AG08395 (cell line): ENCODE measurements around the gene MOCOS.
A peak's percentile ranks its signal among the peaks of the same experiment; 100 is the strongest.
"Not testable (repeated sequence)": the region's sequence is repeated elsewhere in the genome, so short reads cannot be mapped to it uniquely, and the experiment has no call there.

Experiments
- DNase-seq: peaks from one replicate; pipeline ENCODE4 v3.0.0; 2012; ENCODE audit warnings: mixed read lengths, low spot score

The MOCOS gene

DNA sequence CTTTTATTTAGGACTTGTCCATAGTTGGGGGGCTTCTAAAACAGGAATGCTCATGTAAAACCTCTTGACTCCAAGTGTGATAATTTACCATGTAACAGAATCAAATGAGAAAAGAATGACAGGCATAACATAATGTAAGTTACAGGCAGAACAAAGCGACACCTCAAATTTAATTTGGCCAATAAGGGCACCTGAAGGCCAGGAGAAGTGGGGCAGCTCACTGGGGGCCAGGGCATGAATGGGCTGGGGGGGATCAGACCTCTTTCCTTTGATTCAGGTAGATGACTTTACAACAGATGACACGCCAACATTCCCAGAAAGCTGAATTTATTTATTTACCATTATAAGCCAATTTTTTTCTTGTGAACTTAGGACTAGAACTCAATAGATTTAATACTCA is 14.5 kb downstream of the MOCOS start:
- no peak for DNase-seq

DNA sequence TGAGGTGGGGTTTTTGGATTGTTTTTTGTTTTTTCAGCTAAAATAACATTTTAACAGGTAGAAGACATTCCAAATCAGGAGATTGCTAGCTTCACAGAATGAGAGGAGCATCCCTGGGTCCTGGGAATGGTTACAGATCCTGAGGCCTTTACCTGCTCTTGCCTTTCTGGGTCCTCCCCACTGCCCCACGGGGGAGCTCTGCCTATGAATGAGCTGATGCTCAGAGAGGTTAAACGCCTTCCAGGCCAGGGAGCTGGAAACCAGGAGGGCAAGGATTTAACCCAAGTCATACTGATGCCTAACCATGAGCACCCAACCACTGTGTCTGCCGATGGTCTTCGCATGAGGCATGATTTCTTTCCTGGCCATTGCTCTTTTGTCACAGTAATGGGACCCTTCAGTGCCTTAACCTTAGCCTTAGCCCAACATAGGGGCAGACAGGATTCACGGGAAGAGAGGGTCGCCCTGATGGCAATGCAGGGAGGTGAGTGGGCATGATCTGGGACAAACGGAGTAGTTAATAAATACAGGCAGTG is 16.1 kb downstream of the MOCOS start:
- DNase-seq: no peak

DNA sequence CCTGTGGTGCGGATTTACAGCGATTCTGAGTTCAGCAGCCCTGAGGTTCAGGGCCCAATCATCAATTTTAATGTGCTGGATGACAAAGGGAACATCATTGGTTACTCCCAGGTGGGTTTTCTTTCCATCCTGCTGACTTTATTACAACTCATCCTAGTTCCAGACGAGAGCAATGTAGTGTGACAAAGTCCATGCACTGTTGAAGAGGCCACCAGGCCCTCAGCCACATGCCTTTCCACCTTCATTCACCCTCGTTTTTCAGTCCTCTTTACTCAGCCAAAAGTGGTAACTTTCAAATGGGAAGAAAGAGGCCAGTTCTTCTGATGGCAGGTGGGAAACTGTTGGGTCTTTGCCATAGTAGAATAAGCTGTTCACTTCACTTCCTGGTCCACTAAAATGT is 17.9 kb downstream of the MOCOS start:
- DNase-seq: no peak

DNA sequence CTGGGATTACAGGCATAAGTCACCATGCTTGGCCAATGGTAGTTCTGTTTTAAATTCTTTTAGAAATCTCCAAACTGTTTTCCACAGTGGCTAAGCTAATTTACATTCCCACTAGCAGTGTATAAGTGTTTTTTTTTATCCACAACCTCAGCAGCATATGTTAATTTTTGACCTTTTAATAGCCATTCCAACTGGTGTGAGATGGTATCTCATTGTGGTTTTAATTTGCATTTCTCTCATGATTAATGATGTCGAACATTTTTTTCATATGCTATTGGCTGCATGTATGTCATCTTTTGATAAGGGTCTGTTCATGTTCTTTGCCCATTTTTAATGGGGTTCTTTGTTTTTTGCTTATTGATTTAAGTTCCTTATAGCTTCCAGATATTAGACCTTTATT is 20.0 kb downstream of the MOCOS start:
- no peak for DNase-seq

DNA sequence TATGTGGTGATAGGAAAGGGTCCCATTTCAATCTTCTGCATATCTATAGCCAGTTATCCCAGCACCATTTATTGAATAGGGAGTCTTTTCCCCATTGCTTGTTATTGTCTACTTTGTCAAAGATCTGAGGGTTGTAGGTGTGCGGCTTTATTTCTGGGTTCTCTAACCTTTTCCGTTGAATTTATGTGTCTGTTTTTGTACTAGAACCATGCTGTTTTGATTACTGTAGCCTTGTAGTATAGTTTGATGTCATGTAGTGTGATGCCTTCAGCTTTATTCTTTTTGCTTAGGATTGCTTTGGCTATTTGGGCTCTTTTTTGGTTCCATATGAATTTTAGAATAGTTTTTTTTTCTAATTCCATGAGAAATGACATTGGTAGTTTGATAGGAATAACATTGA is 20.7 kb downstream of the MOCOS start:
- DNase-seq: not testable (repeated sequence)

DNA sequence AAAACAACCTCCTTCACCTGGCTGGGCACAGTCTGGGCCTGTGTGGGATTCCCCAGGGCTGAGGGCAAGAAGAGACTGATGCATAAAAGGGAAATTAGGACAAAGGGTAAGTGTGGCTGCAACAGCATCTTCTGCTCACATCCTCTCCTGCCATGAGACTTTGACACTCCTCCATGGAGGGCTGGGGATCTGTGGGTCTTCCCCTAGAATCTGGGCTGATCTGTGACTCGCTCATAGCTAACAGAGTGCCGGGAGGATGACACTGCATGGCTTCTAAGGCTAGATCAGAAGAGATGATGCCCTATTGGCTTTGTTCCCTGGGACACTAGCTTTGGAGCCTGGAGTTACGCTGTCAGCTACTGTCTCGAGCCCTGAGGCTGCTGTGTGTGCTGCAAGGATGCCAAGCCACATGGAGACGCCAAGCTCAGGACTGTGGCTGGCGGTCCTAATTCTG is 24.3 kb downstream of the MOCOS start:
- DNase-seq: peak; percentile 71

DNA sequence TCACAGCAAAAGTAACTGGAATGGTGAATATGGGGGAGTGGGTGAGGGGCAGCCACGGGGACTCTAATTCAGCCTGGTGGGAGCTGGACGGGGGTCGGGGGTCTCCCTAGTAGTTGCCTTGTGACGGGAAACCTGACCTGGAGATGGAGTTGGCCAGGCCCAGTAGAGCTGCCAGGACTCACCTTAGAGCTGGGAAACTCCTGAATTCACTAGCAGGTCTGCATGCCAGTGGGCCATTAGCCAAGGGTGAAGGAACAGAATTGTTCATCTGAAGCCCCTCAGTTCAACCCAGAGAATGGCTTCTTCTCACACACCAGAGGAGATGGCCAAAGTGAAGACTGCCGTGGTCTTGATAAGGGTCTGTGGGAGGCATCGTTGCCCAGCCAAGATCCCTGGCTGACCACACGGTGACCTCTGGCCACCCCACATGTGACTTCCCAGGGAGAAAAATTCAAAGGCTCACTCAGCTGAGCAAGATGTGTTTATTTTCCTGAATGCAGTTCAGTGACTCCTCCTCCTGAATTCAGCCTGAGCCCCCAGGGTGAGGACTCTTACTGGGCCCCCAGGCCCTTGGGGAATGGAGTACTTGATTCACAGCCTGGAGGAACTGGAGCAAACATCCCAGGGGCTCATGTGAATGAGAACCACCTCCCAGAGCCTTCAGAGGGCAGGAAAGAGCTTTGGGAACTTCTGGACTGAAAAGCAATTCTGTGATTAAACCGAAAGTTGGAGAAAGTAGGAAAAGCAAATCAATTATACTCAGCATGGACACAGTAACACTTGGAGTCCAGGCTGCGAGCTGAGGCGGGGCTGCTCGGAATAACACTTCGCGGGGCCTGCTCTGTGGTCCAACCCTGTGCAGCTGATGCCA is 25.2 kb downstream of the MOCOS start:
- DNase-seq: no peak

DNA sequence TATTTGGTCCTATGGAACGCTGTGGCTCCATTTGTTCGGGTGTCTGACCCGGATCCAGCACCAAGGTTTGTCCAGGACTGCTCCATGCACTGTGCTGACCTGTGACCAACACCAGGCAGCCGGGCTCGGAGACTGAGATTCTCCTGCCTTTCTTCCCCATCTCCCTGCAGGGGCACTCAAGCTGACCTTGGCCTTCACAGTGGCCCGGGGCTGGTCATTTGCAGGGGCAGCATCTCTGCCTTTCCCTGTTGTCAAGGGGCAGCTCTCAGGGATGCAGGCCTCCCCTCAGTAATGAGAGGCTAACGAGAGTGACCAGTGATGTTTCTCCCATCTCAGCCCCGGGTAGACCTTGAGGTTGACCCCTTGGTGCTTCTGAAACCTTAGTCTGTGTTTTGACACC is 27.5 kb downstream of the MOCOS start:
- no peak for DNase-seq

DNA sequence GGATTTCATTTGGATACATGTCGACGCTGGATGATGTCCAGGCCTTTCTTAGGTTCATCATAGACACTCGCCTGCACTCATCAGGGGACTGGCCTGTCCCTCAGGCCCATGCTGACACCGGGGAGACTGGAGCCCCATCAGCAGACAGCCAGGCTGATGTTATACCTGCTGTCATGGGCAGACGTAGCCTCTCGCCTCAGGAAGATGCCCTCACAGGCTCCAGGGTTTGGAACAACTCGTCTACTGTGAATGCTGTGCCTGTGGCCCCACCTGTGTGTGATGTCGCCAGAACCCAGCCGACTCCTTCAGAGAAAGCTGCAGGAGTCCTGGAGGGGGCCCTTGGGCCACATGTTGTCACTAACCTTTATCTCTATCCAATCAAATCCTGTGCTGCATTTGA is 28.3 kb downstream of the MOCOS start:
- no peak for DNase-seq

DNA sequence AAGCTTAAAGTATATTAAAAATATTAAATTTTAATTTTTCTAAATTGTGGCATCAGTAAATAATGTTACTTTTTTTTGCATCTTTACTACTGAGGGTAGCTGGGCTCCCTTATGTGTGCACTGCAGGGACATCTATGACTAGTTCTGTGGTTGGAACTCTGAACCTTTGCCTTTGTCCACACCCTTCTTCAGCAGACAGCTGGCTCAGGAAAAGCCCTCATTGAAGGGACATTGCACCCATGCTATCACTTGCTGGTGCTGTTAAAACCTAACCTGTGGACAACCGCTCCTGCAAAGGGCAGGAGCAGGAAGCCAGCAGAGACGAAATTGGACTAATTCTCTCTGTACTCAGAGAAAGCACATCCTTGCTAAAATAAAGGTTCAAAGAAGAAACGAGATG is 30.1 kb downstream of the MOCOS start:
- no peak for DNase-seq

DNA sequence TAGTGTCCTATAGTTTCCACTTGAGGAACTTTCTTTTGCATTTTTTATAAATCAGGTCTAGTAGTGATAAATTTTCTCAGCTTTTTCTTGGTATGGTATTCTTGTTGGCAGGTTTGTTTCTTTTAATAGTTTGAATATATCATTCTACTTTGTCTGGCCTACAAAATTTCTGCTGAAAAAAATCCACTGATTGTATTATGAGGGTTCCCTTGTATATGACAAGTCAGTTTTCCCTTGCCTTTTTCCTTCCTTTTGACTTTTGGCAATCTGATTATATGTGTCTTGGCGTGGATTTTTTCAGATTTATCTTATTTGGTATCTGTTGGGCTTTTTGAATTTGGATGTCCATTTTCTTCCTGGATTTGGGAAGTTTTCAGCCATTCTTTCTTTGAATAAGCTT is 41.9 kb downstream of the MOCOS start:
- DNase-seq: no peak

DNA sequence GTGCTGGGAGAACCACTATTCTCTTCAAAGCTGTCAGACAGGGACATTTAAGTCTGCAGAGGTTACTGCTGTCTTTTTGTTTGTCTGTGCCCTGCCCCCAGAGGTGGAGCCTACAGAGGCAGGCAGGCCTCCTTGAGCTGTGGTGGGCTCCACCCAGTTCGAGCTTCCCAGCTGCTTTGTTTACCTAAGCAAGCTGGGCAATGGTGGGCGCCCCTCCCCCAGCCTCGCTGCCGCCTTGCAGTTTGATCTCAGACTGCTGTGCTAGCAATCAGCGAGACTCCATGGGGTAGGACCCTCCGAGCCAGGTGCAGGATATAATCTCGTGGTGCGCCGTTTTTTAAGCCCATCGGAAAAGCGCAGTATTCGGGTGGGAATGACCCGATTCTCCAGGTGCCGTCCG is 53.2 kb downstream of the MOCOS start:
- DNase-seq: not testable (repeated sequence)

DNA sequence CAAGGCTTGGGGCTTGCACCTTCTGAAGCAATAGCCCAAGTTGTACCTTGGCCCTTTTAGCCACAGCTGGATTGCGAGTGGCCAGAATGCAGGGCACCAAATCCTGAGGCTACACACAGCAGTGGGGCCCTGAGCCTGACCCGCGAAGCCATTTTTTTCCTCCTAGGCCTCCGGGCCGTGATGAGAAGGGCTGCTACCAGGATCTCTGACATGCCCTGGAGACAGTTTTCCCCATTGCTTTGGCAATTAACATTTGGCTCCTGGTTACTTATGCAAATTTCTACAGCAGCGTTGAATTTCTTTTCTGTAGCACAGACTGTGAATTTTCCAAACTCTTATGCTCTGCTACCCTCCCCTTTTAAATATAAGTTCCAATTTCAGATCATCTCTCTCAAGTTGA is 54.5 kb downstream of the MOCOS start:
- no peak for DNase-seq

DNA sequence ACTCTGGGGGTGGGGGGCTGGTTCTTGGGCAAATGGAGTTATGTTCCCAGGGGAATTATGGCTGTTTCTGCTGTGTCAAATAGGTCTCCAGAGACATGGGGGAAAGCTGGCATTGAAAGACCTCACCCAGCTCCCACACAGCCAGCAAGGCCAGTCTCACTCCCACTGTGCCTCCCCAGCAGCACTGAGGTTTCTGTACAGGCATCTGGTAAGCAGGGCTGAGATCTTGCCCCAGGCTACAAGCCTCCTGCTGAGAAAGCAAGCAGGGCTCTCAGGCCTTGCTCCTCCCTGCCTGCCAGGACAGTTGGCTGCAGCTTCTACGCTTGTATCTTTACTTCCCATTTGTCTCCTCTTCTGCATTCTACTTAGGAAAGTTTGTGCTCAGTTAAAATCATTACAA is 59.7 kb downstream of the MOCOS start:
- DNase-seq: no peak

DNA sequence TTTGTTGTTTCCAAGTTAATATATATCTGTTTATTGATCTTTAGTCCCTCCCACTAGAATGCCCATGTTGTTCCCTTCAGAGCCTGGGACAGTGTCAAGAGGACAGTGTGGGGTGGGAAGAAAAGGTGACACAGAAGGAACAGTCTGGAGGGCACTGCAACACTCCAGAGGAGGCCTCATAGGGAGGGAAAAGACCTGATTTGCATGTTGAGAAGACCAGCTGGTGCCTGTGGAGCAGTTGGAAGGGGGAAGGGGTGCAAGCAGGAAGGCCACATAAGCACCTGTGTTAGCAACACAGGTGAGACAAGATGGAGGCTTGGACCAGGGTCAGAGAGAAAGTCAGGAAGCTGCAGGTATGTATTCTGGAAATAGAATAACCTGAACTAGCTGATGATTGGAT is 62.1 kb downstream of the MOCOS start:
- no peak for DNase-seq

DNA sequence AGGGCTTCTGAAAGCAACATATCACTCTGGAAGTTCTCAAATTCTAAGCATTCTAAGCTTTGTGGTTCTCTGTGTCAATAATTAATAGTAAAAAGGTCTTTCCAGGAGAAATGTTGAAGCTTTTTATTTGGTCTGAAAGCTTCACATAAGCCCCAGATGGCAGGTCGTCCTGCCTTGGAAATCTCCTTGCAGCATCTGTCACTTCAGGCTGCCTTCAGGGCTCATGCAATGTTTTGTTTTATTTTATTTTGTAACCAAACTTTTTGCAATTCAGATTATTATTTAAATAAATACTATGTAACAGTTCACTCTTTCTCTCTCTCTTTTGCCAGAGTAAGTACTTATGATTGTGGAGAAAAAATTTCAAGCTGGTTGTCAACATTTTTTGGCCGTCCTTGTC is 63.5 kb downstream of the MOCOS start:
- DNase-seq: no peak

DNA sequence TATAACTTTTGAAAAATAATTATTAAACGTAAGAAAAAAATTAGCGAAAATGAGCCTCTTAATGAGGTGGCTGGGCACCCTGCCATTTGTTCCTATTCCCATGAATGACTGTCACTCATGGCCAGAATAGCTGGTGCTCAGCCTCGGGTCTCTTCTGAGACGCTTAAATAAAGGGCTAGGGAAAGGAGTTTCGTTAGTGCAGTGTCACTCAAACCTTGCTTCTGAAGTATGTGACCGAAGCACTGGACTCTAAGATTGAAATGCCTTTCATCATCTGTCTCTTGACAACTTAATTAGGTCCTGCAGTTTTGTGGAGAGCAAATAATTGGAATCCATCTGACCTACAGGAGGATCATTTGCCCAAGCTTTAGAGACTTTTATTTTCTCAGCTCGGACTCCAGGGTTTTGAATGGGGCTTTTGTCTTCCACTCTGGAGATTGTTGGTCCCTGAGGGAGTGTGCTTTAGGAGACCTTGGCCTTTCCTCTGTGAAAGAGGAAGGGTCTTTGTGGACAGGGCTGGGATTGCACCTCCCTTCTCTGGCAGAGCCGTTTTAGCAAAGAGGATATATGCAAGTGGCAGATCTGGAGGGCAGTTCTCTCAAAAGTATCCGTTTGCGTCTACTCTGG is 67.9 kb downstream of the MOCOS start:
- no peak for DNase-seq

DNA sequence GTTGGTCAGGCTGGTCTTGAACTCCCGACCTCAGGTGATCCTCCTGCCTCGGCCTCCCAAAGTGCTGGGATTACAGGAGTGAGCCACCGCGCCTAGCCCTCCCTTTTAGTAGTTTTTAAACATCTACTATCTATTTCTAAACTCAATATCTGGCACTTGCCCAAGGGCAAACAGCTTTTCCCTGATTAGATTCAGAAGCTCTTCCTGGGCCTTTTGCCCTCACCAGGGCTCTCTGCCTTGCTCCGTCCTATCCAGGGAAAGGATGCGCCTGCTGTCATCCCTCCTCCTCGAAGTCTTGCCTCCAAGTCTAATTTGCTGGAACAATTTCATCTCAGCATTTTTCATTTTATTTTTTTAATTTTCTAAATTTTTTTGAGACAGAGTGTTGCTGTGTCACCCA is 68.8 kb downstream of the MOCOS start:
- no peak for DNase-seq

DNA sequence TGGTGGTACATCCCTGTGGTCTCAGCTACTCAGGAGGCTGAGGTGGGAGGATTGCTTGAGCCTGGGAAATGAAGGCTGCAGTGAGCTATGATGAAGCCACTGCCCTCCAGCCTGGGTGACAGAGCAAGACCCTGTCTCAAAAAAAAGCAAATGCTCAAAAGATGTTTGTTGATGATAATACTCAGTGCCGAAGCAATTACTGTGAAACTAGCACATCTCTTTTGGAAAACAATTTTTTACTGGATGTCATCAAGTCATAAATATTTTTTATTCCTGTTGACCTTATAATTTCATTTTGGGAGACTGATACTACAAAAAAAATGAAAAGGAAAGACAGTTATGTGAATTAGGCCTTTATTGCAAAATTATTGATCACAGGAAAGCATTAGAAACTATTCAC is 75.7 kb downstream of the MOCOS start:
- no peak for DNase-seq

DNA sequence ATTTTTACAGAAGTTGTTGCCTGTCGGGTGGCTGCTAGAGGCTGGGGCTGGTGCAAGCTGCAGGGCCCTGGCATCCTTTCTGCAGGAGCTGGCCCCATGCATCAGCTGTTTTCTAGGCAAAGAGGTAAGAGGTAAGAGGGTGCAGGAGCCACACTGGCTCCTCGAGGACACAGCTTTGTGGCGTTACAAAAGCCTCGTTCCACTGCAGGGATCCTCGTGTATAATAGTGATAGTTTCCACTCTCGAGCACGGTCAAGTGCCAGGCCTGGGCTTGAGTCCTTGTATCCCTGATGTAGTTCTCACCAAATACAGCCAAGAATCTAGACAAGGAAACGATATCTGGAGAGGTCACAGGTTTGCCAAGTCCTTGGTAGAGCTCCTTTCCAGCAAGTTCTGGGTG is 77.0 kb downstream of the MOCOS start:
- no peak for DNase-seq

DNA sequence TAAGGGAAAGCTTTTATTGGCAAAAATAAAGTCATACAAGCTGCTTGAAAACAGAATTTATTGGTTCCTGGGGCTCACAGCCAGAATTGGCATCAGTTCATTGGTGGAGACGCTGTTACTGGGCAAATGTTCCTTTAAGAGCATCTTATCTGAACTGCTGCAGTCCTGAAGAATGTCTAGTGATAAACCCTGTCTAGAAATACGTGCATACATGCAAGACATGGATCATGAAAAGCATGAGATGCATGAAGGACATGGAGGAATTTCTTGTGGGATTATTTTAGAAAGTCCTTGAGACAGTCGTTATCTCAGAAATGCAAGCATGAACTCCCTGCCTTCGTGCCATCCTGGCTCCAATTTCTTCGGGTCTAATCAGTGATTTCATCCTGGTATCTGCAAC is 77.7 kb downstream of the MOCOS start:
- no peak for DNase-seq

DNA sequence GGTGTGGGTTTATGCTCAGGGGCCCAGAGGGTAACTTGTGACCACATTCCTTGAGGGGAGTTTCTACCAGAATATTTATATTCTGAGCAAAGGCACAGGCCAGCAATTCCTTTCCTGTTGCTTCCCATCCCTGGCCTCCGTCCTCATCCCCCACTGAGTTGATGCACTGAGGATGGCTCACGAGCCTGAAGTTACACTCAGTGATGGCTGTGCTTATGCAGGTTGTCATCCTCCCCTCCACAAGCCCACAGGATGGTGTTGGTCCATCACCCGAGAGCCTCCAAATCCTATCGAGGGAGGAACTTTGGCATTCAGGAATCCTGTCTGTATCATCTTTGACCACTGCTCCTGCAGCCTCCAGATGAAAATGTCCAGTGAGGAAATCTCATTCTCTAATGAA is 81.9 kb downstream of the MOCOS start:
- no peak for DNase-seq

DNA sequence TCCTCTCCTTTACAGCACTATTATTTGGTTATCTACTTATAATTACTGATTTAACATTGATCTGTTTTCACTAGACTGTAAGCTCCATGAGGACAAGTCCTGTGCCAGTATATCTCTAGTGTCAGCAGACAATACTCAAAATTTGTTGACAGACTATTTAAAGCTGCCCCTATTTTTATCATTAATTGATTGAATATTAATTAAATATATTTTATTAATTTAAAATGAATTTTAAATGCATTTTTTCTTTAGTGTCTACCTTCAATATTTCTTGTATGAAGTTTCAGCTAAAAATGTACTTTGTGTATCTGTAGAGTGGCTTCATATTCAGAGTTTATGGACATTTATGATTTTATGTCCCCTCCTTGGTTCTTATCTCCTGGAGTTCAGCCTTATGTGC is 83.9 kb downstream of the MOCOS start:
- DNase-seq: no peak

DNA sequence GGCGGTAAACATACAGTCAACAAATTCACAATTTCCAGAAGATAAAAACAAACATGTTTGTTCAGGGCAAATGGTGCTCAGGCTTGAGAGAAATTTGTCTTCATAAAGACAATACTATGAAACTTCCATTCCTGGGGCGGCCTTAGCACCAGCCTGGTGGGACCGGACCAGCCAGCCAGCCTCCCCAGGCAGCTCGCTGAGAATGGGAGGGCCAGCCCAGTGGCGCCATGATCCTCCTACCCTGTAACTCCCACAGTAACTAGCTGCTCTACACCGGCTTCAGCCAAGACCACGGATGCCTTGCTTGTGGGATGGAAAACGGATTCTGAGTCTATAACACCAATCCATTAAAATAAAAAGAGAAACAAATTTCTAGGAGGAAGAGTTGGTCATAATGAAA is 86.0 kb downstream of the MOCOS start:
- no peak for DNase-seq
